DMS114 treated with DMSO at 0.1 percent for 48 hours (cell line): ENCODE data around the gene SUPT4H1.

ENCODE experiments used
- DNase-seq: peaks from one replicate; lab custom pipeline; 2025; ENCODE audit not compliant: unreplicated experiment; lab: John Stamatoyannopoulos, UW

SUPT4H1 gene

DNA sequence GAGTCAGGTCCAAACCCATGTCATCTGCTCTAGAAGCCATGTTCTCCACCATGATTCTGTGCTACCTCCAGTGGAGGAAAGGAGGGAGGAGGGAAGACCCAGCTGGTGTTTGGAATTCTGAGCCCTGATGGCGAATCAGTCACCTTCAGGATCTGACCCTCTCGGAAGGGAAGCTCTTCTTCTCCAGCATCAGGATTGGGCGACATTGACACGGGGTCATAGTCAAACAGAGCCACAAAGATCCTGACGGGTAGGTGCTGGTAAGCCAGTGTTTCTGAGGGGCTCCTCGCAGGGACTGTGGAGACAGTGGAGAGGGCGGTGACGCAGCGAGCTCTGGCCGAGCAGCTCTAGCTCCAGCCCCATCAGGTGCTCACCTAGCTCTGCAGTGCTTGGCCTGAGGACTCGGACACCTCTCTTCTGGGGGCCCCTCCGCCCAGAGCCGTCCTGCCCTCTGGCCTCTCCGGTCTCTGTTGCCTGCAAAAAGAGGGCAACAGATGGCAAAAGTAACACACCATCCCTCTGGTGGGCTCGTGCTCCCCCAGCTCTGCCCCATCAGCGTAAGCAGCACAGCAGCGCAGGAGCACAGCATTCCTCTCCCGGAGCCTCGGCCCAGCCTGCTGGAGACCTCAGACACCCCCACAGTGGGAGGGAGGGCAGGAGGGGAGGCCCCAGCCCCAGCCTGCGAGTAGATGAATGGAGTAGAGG lies 44.4 kb downstream of the SUPT4H1 start:
- no peak for DNase-seq

DNA sequence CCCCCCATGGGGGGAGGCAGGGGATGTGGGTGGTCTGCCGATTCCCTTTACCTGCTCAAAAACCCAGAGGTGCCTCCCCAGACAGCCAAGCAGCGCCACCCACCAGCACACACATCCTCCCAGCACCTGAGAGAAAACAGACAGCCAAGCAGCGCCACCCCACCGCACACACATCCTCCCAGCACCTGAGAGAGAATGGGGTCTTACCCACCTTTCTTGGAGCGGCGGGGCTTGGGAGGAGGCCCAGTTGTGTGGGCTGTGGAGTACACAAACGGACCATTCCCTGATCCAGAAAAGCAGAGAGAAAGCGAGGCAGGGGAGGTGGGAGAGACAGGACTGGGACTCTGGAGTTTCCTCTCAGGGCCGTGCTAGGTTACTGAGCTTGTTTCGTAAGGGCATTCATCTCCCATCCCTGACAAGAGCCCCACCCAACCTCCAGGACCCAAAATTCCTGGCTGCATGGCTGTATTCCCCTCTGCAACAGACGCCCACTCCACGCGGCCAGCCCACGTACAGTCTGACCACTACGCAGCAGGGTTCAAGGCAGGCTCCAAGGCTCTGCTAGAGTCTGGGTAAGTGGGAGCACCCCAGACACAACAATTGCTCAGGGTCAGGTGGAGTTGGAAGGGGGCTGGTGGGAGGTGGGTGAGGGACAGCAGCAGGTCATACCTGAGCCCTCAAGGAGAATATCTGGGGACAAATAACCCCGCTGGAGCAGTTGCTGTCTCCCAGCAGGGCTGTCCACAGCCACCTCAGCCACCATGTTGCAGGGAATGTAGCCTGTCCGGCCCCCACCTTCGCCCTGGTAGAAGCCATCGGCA lies 45.7 kb downstream of the SUPT4H1 start:
- DNase-seq: no peak

DNA sequence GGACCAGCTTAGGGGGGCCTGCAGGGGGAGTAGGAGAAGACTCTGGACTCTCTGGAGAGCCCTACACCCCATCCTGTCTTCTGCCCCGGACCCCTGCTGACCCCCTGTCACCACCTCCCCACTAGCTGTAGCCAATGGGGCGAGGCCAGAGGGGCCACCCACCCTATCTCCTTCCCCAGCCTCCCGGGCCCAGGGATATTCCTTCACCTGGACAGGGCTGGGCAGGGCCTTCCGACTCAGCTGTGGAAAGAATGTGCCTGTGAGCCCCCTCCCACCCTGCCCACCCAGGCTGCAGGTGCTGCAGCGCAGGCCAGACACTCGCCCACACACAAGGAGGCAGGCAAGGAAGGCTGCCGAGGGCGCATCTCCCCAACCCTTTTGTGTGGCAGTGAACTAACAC lies 46.4 kb downstream of the SUPT4H1 start:
- no peak for DNase-seq

DNA sequence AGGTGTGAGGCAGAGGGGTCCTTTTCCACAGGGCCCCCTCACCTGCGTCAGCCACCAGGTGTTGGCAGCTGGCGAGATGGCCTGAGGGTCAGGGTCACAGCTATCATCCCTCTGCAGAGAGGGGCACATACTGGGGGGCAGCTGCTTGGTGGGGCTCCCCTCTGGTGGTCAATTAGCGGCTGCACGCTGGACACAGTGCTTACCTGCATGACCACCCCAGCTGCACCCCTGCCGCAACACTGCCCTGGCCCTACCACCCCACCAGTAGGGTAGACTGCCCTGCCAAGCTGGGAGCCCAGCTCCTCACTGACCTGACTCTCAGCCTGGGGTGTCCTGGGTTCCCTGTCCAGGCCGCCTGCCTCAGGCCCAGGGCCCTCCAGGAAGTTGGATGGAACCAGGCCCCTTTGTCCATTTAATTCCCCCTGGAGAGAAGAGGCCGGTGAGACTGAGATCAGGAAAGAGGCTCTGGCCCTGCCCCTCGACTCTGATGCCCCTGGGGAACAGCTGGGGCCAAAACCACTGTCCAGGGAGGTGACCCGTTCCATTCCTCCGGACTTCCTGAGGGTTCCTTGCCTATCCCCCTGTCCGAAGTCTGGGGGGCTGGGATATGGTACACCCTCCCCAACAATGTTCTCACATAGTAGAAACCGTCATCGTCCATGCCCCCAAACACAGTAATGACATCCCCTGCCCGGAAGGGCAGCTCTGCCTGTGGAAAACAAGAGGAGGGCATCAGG lies 47.1 kb downstream of the SUPT4H1 start:
- no peak for DNase-seq

DNA sequence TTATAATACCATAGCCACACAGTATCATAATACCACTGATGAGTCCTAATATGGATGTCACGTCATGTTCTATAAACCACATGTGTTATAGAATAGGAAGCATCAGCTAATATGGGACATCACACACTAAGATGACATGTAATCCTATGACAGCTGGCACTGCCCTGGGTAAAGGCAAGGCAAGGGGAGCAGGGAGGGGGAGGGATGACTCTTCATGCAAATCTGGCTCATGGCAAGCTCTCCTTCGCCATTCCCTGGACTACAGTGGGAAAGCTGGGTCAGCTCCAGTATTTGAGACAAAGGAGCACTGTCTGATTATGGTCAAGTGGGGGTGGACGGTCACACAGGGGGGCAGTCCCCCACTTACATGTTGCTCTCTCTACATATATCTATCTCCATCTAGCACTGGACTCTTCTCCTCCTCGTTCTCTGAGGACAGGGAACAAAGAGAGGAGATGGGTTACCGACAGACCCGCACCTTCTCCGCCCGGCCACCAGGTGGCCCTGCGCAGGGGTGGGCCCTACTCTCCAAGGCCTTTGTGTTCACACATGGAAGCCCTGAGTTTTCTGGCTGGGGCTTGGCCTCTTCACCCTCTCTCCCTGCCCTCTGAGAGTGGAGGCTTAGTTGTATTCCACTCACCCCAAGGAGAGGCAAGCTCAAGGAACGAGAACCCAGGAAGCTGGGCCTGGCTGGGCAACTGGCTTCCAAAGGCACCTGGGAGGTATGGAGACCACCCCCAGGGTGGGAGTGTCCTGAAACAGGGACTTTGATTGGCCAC lies 47.8 kb downstream of the SUPT4H1 start:
- DNase-seq: peak; percentile 28

DNA sequence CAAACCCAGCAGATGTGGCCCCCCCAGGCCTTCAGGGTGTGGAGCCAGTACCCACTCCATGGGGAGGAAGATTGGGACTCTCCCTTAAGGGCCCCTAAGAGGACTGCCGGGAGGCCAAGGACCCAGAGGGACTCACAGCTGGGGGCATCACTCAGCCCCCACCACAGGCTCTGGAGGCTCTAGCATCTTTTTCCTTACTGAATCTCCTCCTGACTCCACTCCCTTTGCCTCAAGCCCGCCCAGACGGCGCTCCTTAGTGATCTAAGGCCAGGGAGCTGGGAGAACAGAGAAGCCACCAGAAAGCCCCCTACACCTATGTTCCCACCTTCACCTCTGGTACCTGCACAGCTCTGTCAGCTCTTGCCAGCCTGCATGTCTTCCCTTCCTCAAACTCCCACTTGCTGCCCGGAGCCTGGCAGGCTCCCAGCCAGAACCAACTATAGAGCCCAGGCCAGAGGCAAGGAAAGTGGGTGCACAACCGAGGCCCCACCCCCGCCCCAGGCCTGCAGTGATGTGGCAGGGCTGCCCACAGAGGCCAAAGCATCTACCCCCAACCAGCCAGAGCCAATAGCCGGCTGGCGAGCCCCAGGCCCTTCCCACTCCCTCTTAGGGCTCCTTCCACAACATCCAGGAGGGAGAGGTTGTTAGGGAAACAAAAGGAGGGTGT lies 48.9 kb downstream of the SUPT4H1 start:
- DNase-seq: no peak

DNA sequence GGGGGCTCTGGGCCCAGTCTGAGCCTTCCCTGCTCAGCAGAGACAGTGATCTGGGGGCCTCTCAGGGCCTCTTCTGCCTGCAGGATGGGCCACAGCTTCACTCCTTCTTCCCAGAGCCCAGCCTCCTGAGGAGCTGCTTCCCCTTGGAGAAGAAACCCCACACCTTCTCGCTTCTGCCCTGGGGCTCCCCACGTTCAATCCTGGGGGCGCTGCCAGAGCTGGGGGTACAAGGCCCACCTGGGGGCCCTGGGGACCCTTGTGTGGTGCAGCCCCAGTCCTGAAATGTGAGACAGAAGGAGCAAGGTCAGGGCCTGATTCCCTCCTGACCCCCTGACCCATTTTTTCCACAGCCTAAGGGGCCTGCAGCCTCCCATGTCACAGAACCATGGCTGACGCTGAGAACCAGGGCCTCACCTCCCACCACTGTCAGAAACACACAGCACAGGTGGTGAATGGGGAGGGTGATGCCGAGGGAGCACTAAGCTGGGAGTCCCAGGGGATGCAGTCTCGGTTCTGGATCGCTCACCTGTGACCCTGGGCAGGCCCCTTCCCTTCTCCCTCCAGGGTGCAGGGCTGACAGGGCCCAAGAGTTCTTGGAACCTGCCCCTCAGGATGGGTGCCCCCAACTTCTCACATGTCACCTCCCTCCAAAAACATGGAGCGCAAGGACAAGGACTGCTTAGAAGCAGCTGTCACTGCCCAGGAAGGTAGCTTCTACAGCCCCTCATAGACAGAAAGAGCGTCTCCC lies 49.7 kb downstream of the SUPT4H1 start:
- no peak for DNase-seq

DNA sequence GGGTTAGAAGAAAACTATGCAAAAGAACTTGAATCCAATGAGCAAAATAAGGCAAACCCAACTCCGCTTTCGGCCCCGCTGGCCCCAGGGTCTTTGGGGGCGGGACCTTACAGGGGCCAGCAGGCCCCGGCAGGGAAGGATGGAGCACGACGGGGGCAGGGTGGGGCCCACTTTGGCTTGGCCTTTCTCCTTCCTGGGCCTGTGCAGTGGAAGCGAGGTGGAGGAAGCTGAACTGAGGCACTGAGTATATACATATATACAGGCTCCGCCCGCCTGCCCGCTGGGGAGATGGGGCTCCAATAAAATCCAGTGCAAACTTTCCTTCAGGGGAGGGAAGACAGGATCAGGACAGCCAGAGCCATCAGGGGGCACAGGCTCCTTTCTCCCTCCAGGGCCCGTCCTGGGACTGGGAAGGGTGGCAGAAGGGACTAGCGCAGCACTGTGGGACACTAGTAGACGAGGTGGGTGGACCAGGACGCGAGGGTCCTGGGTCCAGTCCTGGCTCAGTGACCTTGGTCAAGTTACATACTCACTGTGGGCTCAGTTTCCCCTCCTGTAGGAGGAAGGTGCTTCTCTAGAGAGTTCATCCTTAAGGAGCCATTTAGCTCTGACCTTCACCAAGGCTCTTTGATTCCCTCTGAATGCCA lies 50.4 kb downstream of the SUPT4H1 start:
- DNase-seq: no peak

DNA sequence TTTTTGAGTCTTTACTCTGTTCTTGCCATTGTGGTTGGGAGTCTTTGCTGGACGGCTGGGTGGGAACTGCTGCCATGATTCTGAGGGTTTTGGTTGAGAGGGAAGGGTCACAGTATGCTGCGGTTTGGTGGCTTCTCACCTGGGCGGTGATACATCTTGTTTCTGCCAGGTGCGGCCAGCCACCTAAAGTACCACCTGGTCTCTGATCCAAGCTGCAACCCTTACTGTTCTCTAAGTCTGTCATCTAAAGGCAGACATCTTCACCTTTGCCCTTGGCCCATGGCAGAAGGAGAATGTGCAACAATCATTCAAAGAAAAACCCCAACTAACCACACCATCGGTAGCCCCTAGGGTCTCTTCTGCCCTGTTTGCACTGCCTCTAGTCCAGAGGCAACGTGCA lies 51.7 kb downstream of the SUPT4H1 start:
- DNase-seq: no peak
